GM18873 (cell line): ENCODE measurements around the gene SOX15.
"Not testable (repeated sequence)": the region's sequence is repeated elsewhere in the genome, so short reads cannot be mapped to it uniquely, and the experiment has no call there.

Experiments used
- ATAC-seq: cut with Tn5 transposase; IDR thresholded peaks from one replicate; pipeline ENCODE4 v1.9.1; 2021; ENCODE audit warnings: mild to moderate bottlenecking, moderate library complexity, moderate number of reproducible peaks; ENCODE audit not compliant: unreplicated experiment, low FRiP score

Gene SOX15

DNA sequence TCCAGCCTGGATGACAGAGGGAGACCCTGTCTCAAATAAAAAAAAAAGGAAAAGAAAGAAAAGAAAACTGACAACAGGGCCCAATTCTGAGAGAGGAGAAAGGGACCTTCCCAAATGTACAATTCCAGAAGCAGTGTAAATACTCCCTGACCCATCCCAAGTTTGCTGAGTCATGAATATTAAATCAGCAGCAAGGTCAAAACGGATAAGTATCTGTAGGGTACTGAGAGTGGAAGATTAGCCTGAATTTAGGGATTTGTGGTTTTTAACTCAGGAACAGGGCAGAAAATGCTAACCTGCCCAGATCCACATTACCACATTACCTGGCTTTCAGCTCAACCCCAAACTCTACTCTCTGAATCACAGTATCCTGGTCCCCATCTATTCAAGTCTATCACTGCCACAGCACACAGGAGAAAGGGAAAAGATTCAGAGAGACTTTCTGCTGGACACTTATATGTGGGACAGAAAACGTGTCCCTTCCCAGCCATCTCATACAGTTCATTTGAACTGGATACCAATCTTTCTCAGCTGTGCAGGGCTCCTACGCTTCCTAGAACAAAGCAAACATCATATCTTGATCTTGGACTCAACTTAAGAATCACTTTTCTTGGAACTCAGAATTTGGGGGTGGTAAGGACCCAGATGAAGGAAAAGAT lies 21.9 kb upstream of the SOX15 start:
- ATAC-seq: no peak

DNA sequence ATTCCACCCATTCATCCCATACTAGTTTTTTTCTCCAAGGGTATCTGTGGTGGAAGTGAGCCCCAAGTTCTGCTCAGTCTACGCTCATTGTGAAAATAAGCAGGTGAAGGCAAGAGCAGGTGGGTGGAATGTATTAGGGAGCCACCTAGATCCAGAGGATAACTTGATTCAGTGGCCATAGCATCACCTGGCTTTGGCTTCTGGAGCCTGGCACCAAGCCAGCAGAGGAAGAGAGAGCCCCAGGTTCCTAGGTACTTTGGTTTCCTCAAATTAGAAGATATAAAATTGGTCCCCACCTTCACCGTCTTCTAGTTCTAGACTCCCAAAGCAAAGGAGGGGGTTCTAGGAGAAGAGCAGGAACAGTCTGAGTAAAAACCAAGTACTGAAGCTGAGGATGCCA lies 20.7 kb upstream of the SOX15 start:
- no peak for ATAC-seq

DNA sequence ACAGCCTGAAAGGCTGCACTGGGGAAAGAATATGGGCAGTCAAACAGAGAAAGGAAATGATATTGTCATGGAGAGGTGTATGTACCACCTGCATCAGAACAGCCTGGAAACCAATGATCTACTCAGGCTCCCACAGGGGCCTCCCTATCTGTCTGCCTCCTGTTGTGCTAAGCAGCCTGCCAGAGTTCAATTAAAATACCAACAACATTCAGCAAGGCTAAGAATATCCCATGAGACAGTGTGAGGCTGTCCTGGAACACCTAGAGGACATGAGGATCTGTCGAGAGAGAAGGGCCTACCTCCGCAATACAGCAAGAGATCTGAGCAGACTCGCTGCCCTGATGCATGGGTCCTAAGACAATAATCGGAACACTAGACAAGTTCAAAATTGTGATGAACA lies 16.4 kb upstream of the SOX15 start:
- no peak for ATAC-seq

DNA sequence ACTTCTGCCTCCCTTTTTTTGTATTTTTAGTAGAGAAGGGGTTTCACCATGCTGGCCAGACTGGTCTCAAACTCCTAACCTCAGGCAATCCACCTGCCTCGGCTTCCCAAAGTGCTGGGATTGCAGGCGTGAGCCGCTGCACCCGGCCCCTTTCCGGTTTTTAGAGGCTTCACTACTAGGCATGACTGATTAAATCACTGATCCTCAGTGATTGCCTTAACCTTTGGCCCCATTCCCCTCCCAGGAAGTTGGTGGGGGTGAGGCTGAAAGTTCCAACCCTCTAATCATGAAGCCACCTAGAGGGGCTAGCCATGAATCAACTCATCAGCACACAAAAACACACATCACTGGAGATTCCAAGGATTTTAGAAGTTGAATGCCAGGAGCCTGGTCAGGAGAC lies 7.7 kb upstream of the SOX15 start:
- ATAC-seq: not testable (repeated sequence)

DNA sequence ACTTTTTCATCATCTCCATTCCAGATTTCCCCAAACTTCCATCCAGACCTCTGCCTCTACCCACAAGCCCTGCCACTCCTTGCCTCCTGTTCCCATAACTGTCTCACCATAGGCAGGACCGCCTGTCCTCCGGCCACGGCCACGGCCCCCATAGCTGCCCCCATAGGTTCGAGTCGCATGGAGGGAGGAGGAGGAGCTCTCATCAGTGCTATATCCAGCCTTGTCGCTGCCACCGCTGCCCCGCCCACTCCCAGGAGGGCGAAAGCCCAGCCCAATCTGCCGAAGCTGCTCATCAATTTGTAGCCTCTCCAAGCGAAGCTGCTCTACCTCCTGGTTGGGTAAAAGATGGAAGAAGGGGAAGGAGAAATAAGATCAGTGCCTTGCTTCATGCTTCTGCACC lies 3.4 kb upstream of the SOX15 start:
- no peak for ATAC-seq

DNA sequence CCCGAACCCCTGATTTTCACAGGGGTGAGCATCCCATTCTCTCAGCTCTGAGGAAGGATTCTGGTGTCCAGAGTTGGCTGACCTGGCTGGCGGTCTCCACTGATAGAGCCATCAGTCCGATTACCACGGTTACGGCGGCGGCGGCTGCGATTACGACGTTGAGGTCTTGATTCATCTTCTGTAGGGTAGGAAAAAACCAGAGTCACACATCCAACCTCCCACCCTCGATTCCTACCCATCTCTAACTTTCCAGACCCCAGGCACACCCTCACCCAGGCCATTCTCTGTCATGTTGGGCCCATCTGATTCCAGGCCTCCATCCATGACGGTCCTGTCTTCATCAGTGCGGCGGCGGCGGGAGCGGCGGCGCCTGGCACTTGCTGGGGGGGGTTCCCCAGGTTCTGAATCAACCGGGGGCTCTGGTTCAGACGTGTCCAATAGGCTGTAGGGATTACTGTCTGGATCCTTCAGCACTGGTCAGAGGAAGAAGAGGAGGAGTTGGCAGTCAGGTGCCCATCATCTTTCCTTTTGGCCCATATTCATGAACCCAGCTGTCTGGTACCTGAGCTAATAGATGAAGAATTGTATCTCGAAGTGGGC lies 2.6 kb upstream of the SOX15 start:
- no peak for ATAC-seq

DNA sequence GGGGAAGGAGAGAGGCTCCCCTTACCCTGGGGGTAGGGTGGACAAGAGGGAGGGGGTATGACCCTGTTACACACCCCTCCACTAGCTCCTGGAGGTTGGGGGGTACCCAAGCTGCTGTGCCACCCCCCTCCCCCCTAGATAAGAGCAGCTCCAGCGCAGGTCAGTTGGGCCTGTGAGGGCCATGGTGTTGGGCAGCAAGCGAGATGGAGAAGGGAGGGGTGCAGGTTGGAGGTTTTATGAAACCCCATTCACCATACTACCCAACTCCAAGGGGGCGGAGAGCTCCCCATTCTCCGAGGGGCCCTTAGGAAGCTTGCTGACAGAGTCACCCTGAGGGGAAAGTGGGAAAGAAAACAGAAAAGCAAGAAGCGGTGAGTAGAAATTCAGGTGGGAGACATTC lies 1.7 kb upstream of the SOX15 start:
- ATAC-seq: no peak

DNA sequence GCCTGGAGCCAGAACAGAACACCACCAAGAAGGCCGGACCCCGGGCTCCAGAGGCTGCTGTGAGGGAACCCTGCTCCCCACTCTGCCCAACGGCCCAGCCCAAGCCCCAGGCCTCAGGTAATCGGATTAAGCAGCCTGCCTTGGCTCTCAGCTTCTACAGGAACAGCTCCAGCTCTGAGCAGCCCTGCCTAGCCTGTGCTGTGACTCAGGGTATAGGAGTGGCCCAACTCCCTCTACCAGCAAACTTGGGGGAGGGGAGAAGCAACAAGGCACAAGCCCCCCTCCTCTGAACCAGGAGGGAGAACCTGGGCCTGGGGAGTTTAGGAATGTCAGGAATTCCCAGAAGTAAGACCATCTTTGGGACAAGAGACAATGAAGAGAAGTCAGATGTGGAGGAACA lies 849 bp upstream of the SOX15 start:
- ATAC-seq: no peak

DNA sequence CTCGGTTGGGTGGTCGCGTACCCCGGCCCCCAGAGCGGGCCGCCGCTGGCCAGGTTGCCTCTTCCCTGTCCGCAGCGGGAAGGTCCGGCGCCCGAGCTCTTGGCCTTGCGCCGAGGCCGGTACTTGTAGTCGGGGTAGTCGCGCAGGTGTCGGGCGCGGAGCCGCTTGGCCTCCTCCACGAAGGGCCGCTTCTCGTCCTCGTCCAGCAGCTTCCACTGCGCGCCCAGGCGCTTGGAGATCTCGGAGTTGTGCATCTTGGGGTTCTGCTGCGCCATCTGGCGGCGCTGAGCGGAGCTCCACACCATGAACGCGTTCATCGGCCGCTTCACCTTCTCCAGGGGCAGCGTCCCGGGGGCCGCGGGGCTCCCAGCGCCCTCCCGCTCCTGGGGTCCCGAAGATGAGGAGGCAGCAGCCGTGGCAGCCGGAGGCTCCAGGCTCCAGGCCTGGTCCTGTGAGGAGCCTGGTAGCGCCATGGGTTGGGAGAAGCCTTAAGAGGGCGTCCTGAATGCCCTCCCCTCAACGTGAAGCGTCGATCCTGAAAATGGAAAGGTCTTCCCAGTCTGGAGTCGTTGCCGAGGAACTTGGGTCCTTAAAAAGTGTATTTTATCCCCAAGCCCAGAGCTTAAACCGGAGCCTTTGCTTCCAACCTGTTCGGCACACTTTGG lies 558 bp downstream of the SOX15 start:
- no peak for ATAC-seq

DNA sequence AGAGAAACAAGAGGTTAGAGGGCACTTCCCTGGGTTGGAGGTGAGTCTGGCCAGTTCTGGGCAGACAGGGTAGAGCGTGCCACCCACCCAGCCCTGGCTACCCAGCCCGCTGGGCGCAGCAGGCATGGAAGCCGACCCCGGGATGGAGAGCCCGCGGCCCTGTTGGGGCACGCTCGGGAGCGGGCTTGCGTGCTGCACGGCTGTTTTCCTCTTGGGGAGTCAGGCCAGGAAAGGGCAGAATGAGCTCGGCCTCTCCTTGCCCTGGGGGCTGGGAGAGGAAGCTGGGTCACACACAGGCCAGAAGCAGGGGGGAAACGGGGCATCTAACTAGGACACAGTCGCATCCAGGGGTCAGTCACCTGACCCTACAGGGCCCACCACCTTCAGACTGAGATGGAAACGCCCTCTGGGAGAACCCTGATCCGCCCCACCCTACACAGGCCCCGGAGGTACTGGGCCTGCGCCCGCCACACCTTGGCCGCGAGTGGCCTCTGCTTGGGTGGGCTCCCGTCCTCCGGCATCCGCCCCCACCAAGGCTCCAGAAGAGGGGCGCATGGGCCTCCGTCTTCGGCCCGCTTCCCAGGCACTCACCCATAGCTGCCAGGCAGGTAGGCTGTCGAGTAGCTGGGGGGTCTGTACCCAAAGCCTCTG lies 1.2 kb downstream of the SOX15 start:
- ATAC-seq: no peak

DNA sequence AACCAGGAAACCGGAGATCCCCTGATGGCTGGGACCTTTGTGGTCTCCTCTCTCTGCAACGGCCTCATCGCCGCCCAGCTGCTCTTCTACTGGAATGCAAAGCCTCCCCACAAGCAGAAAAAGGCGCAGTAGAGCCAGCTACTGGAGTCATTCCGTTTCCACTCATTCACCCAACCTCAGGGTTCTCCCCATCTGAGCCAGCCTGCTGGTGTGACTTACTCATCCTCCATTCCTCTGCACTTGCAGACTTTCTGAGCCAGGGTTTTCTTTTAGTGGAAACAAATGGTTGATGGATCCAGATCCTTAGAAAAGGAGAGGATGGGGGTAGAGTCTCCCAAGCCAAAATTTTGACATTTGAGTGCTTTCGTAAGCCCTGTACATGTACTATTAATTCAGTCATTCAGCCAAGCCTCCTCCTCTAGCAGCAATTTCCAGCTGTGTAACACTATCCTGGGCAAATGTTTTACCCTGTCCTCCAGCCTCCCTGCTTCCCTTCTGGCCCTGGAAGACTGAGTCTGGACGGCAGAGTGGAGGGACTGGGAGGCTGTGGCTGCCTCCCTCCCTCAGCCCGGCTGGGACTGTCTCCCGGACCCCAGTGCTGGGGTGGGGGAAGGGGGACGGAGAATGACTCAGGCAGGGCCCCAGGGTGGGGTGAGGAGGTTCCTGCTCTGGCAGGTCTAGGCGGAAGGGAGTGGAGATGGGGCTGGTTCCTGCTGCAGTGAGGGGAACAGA lies 2.3 kb downstream of the SOX15 start:
- no peak for ATAC-seq

DNA sequence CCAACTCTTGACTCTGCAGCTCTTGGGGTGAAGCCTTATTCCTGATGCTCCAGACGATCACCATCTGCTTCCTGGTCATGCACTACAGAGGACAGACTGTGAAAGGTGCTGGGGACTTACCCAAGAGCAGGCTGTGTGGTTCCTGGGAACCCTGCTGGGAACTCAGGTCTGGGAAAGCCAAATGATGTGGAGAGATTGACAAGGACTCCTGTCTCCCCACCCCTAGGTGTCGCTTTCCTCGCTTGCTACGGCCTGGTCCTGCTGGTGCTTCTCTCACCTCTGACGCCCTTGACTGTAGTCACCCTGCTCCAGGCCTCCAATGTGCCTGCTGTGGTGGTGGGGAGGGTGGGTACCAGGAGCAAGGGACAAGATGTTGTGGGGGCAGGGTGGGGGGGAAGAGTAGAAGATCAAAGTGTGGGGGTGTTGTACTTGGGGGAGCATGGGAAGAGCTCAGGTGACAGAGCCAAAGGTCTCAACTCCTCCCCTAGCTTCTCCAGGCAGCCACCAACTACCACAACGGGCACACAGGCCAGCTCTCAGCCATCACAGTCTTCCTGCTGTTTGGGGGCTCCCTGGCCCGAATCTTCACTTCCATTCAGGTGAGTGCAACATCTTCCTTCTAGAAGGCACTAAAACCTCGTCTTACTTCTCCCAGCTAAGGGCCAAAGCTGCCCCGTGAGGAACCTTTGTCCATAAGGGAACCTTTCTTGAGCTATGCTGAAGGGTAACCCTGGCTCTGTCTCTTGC lies 3.0 kb downstream of the SOX15 start:
- ATAC-seq: no peak

DNA sequence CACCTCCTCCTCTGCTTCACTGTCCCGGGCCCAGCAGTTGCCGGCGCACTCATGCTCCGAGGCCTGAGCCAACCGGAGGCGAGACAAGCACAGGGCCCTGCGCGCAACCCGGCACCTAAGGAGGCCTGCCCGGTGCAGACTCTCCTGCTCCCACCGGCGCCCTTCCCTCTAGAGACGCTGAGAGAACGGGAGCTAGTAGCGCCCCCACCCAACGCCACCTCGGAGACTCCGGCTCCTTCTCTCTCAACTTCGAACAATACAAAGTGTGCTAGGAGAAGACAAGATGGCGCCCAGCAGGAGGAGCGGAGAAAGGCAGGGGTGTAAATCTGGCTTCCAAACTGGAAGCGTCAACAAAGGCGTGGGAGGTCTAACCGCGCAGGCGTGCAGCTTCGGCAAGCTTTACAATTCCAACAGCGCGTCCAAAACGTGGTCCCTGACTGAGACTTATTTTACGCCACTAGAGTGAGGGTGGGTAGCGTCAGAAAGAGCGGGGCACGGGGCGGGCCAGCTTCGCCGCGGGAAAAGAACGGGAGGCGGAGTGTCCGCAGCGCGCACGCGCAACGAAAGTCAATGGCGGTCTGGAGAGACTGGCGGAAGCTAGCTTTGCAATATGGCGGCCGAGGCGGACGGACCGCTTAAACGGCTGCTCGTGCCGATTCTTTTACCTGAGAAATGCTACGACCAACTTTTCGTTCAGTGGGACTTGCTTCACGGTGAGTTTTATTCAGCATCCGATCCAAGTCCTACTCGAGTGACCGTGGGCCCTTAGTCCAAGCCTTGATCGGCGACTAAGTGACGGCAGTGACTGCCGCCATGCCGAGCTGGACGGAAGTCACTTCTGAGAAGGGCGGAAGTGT lies 6.4 kb downstream of the SOX15 start, which contains the start of gene MPDU1:
Gene MPDU1 (plus strand): TSS at position 600 of the 857 bp plus-strand sequence. CDS start 11 bp downstream, at position 611.
- peak; percentile 65 for ATAC-seq

DNA sequence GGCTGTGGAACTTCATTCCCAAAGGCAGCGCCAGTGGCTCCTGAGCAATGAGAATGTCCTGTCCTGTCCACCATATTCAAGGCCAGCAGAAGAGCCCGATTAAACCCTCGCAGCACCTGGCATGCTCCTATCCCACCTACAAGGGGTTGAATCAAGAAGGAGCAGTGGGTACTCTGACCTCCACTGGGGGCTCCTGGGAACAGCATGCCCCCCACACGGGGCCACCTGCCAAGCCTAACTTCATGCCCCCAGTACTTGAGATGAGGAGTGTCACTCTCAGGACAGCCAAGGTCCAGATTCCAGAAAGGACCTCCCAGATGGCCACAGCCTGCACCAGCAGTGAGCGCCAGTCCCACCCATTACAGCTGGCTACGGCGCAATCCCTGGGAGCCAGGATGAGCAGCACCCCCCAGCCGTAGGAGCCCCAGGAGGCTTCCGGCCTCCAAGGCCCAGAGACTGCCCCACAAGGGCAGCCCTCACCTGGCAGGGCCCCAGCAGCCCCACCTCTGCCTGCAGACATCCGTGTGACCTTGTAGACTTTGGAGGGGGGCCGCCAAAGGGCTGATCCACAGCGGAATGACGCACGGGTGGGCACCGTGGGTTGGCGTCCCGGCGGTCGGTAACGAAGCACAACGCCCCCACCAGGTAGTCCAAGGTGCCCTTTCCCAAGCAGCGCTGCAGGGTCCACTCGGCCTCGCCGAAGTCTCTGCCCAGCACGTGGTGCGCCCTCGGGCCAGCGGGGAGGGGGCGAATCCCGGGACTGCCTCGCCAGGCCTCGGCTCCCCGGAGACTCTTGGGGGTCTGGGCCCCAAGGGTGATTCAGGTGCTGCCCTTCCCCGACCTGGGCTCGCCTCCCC lies 7.3 kb downstream of the SOX15 start:
- ATAC-seq: no peak

DNA sequence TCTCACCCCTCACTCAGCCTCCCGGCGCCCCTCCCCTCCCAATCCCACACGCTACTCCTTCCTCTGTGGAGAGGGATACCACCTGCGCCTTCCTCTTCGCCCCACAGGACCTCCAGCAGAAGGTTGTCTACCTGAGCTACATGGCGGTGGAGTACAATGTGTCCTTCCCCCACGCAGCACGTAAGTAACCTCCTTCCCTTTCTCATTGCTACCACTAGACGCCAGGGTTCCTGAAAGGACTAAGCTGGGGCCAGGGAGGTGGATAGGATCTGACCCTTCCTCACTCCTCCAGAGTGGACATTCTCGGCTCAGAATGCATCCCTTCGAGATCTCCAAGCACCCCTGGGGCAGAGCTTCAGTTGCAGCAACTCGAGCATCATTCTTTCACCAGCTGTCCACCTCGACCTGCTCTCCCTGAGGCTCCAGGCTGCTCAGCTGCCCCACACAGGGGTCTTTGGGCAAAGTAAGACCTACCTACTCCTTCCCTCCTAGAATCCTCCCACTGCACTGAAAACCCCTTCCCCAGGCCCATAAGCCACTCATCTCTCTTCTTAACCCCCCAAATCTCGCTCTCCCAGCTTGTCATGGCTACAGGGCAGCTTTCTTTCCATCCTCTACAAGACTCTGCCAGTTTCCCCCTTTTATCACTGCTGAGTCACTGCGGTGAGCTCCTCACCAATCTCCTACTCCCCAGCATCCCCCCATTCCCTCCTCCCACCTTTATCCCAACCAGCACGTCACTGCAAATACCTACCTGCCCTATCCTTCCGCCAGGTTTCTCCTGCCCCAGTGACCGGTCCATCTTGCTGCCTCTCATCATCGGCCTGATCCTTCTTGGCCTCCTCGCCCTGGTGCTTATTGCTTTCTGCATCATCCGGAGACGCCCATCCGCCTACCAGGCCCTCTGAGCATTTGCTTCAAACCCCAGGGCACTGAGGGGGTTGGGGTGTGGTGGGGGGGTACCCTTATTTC lies 9.0 kb downstream of the SOX15 start:
- ATAC-seq: no peak

DNA sequence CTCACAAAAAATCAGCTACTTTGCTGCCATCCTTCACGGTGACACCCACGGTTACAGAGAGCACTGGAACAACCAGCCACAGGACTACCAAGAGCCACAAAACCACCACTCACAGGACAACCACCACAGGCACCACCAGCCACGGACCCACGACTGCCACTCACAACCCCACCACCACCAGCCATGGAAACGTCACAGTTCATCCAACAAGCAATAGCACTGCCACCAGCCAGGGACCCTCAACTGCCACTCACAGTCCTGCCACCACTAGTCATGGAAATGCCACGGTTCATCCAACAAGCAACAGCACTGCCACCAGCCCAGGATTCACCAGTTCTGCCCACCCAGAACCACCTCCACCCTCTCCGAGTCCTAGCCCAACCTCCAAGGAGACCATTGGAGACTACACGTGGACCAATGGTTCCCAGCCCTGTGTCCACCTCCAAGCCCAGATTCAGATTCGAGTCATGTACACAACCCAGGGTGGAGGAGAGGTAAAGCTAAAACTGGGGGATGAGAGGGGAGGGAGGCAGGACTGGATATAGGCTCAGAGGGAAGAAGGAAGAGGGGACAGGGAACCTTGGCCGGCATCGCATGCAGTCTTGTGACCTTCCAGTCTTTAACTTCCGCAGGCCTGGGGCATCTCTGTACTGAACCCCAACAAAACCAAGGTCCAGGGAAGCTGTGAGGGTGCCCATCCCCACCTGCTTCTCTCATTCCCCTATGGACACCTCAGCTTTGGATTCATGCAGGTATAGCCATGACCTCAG lies 9.9 kb downstream of the SOX15 start:
- ATAC-seq: no peak
